Activated gamma-delta T cell (primary cell): Measurements from ENCODE around the gene SZT2.
"Not testable (repeated sequence)": the region's sequence is repeated elsewhere in the genome, so short reads cannot be mapped to it uniquely, and the experiment has no call there.

Source experiments
- DNase-seq: peaks from one replicate; lab custom pipeline; 2025; lab: John Stamatoyannopoulos, UW

The SZT2 gene

DNA sequence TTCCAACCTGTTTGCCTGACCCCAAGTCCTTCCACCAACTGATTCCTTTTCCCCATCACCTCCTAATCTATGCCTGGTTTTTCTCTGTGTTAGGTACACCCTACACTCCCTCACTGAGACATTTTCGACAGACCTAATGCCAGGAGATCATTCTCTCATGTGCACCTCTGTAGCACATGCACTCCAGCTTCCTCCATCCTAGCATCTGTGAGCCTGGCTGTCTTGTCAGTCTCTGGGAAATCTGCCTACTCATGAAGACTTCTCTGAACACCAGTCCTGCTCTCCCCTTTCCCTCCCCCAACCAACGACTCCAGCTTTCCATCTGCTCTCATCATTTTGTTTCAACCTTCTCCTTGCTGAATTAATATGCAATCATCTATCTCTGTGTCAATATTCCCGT, 1.1 kb upstream of the SZT2 start:
- no peak for DNase-seq

DNA sequence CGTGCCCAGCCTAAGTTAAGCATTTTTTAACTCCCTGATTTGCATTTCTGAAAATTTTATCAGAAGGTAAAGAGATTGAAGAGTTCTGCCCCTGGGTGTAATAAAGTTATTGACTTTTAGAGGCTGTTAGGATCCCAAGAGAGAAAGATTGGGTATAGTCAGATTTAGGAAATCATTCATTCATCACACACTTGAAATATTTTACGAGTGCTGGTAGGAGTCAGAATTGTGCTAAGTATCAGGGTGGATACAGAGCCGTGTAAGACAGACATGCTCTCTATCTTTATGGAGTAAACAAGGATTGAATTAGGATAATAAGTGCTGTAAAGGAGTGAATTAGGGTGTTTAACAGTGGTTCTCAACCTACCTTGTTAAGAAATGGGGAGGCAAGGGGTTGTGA, 3.0 kb downstream of the SZT2 start:
- DNase-seq, result no peak

DNA sequence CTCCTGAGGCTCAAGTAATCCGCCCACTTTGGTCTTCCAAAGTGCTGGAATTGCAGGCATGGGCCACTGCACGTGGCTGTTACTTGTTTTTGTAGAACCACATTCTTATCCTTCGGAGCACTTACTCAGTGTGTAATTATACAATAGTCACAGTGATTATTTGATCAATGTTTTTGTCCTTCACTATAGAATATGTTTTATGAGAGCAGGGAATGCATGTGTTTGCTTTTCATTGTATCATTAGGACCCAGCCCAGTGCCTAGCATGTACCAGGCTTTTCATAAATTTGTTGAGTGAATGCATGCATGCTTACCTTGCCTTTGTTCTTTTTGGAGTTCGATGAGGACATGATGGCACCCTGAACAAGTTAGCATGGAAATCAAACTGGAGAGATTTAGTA, 5.8 kb downstream of the SZT2 start:
- DNase-seq, result no peak

DNA sequence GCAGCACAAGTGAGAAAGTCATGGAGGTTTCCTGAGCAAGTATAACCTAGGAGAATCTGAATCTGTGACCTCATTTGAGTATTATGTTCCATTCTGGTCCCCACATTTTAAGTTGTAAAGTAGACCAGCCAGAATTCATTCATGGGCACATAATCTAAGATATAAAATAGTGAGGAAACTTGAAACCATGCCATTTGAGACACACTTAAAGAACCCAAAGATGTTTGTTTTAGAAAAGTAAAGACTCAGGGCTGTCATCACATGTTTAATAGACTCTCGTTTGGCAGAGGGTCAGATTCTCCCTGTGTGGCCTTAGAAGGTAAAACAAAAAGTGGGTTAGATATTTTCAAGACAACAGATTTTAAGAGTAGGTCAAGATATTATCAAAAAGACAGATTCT, 6.4 kb downstream of the SZT2 start:
- no peak for DNase-seq

DNA sequence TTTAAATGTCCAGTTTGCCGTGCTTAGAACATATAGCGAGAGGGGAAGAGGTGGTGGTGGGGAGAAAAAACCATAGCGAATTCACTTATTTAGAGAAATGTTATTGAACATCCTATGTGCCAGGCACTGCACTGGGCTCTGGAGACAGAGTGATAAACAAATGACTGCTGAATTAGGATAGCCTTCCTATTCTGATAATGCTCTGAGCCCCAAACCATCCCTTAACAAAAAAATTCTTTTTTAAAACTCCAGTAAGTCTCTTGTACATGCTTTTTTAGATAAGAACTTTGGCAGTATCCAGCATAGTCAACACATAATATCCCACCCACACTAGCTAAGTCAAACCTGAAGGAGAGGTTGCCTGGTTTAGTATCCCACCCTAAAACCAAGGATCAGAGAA, 8.5 kb downstream of the SZT2 start:
- DNase-seq, result no peak

DNA sequence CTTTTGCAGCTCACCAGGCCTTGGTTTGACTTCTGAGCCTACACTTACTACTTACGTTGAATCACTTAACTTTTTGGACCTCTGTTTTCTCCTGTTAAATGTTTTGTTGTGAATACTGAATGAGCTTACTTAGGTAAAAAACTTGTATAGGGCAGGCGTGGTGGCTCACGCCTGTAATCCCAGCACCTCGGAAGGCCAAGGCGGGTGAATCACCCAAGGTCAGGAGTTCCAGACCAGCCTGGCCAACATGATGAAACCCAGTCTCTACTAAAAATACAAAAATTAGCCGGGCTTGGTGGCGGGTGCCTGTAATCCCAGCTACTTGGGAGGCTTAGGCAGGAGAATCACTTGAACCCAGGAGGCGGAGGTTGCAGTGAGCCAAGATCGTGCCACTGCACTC, 10.7 kb downstream of the SZT2 start:
- DNase-seq, result not testable (repeated sequence)

DNA sequence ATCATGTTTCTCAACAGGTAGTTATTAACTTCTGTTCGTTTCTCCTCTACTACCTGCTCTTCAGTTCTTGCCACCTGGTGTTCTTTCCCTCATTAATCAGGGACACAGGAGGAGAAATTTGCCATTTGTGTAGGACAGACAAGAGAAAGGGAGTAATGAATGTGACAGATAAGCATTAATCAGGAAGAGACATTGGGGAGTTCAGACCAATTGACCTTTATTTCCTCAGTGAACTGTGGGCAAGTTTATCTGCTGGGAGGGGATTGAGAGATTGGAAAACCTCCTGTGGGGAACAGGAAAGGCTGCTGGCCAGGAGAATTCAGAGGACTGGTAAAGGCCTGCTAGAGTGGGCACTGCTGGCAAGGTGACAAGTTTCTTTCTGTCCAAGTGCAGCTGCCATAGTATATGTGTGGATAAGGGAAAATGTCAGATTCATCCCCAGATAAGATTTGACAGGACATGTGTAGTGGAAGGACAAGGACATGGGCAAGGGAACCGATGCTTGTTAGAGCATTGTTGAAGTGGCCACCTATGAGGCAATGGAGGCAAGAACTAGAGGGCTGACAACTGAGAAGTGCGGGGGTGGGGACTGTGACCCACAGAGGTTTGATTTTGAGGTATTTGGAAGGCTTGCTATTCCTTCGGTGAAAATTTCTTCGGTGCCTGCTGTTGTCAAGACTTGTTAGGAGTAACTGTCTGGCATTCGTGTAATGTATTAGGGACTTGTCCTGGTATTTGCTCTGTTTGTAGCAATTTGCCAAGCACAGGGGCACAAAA, 12.6 kb downstream of the SZT2 start:
- DNase-seq, result no peak

DNA sequence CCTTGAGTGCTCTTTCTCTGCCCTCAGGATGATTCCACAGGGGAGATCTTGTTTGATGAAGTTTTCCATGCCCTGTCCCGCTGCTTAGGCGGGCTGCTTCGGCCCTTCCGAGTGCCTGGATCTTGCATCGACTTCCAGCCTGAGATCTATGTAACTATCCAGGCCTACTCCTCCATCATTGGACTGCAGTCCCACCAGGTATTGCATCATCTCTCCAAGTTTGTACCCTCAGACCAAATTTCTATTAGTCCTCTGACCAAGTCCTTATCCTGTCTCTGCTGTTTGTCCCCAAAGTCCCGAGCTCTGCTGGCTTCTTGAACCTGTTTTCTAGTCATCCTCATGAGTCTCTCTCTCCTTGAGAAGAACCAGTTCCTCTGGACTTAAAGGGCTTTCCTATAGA, 14.7 kb downstream of the SZT2 start:
- DNase-seq, result no peak

DNA sequence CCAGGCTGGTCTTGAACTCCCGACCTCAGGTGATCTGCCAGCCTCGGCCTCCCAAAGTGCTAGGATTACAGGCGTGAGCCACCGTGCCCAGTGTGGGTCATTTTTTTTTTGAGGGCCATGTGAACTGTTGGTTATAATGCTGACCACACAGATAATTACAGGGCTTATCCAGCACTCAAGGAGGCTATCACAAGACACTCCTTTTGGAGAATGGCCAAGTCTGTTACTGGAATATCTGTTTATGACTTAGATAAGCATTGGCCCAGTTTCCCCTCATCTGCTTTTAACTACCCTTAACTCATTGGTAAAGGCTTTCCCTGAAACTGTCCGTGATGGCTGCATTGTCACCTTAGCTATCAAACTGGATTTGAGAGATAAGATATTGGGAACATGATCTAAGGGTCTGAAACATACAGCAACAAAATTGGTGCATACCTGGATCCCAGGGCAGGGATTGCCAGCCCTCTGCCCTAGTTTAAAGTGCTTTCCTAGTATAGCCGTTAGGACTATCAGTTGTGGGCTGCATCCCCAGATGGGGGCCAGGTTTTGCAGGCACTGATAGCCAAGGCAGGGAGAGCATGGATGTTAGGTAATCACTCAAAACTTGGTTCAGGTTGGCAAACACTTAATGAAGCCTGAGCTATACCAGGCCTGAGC, 15.6 kb downstream of the SZT2 start:
- DNase-seq, result no peak

DNA sequence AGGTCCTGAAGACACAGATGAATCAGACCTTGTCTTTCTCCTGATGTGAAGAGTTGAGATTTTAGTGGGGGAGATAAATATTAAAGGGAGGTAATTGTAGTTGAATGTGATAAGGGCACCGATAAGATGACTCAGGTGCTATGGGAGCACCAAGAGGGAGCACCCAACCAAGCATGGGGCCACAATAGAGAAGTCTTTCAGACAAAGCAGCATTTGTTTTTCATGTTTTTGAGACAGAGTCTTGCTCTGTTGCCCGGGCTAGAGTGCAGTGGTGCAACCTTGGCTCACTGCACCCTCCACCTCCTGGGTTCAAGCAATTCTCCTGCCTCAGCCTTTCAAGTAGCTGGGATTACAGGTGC, 16.2 kb downstream of the SZT2 start:
- DNase-seq, result no peak

DNA sequence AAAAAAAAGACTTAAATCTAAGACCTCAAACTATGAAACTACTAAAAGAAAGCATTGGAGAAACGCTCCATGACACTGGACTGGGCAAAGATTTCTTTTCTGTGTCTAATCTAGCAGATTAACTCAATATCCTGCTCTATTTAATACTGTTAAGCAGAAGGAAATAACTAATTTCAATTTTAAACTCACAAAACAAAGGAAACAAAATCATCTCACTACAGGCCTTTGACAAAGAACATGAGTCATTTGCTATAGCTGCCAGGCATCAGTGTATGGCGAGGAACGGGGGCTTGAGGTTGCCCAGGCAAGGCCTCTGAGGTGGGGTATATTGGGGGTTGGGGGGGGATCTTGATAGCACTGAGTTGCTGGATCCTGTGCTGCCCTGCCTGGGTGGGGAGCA, 20.9 kb downstream of the SZT2 start:
- no peak for DNase-seq

DNA sequence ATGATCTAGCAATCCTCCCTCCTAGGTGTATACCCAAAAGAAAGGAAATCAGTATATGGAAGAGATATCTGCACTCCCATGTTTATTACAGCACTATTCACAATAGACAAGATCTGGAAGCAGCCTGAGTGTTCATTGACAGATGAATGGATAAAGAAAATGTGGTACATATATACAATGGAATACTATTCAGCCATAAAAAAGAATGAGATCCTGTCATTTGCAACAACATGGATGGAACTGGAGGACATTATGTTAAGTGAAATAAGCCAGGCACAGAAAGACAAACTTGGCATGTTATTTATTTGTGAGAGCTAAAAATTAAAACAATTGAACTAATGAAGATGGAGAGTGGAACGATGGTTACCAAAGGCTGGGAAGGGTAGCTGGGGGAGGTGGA, 23.7 kb downstream of the SZT2 start:
- not testable (repeated sequence) for DNase-seq

DNA sequence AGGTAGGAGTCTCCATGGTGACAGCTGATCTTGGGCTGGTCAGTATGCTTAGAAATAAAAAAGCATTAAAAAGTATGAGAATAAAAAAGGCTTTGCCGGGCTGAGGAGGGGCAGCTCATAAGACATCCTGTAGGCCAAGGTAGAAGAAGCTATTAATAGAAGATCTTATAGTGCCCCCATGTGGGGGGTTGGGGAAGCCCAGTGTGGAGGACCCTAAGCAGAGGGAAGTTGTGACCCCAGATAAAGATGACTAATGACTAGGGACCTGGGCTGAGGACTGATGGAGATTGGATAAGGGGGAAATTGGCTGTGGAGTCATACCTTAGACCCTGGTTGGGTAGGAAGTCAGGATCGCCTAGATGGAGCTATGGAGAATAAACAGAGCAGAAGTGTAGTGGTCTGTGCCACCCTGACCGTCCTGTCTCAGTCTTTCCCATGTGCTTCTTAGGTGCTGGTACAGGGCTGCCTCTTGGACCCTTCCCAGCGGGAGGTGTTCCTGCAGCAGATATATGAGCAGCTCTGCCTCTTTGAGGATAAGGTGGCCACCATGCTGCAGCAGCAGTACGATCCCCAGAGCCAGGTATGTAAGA, 25.0 kb downstream of the SZT2 start:
- DNase-seq, result no peak

DNA sequence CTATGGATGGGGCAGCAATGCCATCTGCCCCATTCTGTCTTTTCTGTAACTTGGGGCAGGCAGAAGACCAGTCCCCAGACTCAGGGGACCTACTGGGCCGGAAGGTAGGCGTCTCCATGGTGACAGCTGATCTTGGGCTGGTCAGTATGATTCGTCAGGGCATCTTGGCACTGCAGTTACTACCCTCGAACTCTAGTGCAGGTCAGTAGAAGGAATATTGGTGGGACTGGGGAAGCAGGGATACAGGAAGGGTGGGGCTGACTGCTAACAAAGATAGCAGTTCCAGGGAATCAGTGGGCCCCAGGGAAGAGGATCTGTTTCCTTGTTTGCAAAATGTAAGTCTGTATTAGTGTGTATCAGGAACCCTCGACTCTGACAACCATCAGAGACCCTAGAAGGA, 26.2 kb downstream of the SZT2 start:
- no peak for DNase-seq

DNA sequence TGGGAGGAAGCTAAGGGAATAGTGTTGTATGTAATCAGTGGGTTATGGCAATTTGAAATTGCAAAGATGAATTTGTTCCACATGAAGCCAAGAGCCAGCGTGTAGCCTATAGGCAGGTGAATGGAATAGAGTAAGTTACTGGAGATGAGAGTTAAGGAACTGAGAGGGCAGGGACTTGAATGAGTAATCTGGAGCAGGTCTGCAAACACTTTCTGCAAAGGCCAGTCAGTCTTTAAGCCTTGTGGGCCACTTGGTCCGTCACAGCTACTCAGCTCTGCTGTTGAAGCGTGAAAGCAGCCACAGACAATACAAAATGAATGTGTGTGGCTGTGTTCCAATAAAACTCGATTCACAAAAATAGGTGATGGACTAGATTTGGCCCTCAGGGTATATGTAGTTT, 29.2 kb downstream of the SZT2 start:
- DNase-seq, result no peak

DNA sequence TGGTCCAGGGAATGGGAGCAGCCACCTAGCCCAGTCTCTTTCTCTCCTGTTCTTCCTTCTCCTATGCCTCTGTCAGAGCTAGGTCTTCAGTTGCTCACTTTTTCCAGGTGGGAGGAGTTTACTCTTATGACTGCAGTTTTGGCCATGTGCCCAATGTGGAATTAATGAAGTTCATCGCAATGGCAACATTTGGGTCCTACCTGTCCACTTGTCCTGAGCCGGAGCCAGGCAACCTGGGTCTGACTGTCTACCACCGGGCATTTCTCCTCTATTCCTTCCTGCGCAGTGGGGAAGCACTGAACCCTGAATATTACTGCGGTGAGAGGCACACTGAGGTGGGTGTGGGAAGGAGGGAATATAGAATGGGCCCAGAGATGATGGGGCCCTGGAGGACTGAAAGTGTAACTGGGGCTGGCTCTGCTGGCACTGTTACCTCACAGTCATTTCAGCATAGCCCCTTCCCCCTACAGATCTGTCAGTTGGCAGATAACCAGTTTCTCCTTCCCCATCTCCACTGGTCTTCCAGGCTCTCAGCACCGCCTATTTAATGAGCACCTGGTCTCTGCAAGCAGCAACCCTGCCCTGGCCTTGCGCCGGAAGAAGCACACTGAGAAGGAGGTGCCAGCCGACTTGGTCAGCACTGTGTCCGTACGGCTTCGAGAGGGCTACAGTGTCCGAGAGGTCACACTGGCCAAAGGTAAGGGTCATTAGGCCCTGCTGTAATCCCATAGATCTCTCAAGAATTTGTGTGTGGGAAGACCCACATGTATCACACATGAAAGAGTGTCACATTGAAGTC, 30.1 kb downstream of the SZT2 start:
- no peak for DNase-seq

DNA sequence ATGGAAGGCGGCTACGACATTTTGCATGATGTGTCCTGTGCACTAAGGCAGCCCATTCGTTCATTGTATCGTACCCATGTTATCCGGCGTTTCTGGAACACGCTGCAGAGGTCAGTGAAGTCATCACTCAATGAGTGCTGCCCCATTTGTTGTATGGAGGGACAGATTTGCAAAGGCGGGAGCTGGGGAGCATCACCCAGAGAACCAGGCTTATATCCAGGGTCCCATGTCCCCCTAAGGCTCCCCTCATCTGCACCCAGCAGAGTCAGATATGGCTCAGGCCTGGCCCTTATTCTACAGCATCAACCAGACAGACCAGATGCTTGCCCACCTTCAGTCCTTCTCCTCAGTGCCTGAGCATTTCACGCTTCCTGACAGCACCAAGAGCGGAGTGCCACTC, 31.2 kb downstream of the SZT2 start:
- DNase-seq, result no peak

DNA sequence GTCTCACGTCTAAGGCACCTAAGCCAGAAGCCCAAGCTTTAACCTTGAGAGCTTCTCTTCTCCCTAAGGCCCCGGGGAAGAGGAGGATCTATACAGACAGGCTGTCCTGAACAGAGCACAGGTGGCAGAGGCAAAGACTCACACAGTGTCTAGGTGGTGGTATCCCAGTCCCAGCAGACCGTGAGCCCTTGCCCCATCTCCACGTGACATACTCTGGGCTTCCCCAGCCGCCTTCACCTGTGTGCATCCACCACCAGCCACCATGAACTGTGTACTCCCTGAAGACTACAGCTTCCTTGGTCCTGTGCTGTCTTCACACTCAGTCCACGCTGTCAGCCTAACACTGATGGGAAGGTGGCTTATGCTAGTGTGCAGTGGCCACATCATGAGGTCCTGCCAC, 31.7 kb downstream of the SZT2 start:
- DNase-seq, result no peak

DNA sequence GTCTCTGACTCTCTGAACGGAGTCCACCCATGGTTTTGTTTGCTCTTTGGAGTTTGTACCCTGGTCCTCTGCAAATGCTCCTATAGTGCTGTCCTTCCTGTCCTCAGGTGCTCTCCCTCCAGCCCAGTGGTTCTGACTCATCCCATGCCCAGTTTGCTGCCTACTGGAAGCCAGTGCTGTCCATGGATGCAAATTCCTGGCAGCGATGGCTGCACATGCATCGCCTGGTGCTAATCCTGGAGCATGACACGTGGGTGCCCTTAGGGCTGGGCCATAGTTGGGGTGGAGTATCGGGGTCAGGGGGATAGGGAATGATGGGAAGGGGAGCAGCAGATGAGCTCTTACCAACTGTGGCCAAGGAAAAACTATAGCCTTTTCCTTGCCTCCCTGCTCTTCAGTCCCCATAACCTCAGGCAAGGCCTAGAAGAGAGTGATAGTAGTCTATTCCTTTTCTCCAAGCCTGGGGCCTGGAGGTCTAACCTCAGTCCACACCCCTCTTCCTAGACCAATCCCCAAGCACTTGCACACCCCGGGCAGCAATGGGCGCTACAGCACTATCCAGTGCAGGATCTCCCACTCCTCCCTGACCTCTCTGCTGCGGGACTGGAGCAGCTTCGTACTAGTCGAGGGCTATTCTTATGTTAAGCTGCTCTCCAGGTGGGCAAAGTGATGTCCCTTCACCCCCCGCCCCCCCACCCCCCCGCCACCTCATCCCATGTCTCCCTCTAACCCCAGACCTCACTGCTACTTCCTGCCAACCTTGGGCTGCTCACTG, 32.5 kb downstream of the SZT2 start:
- no peak for DNase-seq

DNA sequence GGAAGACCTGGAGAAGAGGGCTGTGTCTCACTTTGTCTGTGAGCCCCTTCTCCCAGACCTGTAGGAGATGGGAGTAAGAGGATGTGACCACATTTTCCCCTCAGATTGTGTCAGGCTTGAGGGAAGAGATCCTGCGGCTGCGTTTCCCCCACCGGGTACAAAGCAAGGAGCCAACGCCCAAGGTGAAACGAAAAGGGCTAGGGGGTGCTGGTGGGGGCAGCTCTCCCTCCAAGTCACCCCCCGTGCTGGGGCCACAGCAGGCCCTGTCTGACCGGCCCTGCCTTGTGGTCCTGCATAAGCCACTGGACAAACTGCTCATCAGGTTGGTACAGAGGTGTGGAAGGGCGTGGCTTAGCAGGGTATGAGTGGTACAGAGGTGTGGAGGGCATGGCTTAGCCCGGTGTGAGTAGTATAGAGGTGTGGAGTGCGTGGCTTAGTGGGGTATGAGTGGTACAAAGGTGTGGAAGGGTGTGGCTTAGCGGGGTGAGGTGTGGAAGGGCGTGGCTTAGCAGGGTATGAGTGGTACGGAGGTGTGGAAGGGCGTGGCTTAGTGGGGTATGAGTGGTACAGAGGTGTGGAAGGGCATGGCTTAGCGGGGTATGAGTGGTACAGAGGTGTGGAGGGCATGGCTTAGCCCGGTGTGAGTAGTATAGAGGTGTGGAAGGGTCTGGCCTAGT, 33.4 kb downstream of the SZT2 start:
- no peak for DNase-seq
